Body of pancreas (tissue), 4 donors: ENCODE data around the gene HUS1B. TPM values are rescaled to one million over a fixed set of nuclear protein-coding genes. Genes with fewer than 3 reads are reported as not detected.

Experiments used
- ATAC-seq: fragments of 150-250 bp; one replicate; pipeline ENCODE4 v1.9.1; 2016
- DNase-seq, 4 donors: peaks; one replicate each; pipeline ENCODE4 v3.0.0-alpha.2; 2019
- H3K27ac ChIP-seq, 4 donors: fragments of 200-600 bp; sonication (generic); 1 replicate in 3 of 4; 2 replicates in 1 of 4; pipeline versions ENCODE4 v1.5.1 to v1.6.1; 2016 to 2019; ENCODE audit warnings: mild to moderate bottlenecking in 1 of 4, mixed read lengths in 1 of 4, moderate library complexity in 1 of 4
- H3K27me3 ChIP-seq, 2 donors: fragments of 200-600 bp; sonication (generic); one replicate each; pipeline ENCODE4 v1.6.0; 2016; ENCODE audit warnings: mild to moderate bottlenecking in 1 of 2
- H3K36me3 ChIP-seq, 2 donors: fragments of 200-600 bp; sonication (generic); replicated peaks in 1 of 2; 2 replicates each; pipeline ENCODE4 v1.5.1; 2016; ENCODE audit warnings: low read depth in 2 of 2; ENCODE audit not compliant: insufficient read depth in 1 of 2
- H3K4me1 ChIP-seq: fragments of 200-600 bp; sonication (generic); one replicate; pipeline ENCODE4 v1.6.0; 2016
- H3K4me3 ChIP-seq, 2 donors: fragments of 200-600 bp; sonication (generic); 1 replicate in 1 of 2; 2 replicates in 1 of 2; pipeline ENCODE4 v1.5.1; 2016 to 2019
- H3K9me3 ChIP-seq, 3 donors: fragments of 200-600 bp; sonication (generic); 1 replicate in 2 of 3; 2 replicates in 1 of 3; pipeline ENCODE4 v1.5.1; 2016
- POLR2A ChIP-seq, 3 donors: fragments of 450-650 bp; IDR thresholded peaks; one replicate each; pipeline ENCODE4 v1.6.1; 2016; ENCODE audit warnings: antibody characterized with exemption in 3 of 3, mild to moderate bottlenecking in 2 of 3
- WGBS, 2 donors: methylation state at CpG; one replicate each; pipeline ENCODE4 v1.1.5; 2017; 5-methylcytosine and 5-hydroxymethylcytosine counted together
- intact Hi-C: fragments of 100-400 bp; cut with DNase I; formaldehyde crosslinking; loops from one replicate; pipeline ENCODE4 v1.15.1; 2023
- total RNA-seq, 2 donors: library from RNA; depleted of rRNA; stranded (reverse); fragments of >200 nt; gene quantifications; one replicate each; pipeline ENCODE4 v1.1.0, GENCODE V29; 2016
- TF ChIP-seq, protein P1 (sequence below), 7 experiments: fragments of 450-650 bp in 4 of 7; fragments of 200-600 bp in 3 of 7; sonication (generic) in 3 of 7; IDR thresholded peaks; one replicate each; pipeline ENCODE4 v1.5.1; 2016 to 2019; ENCODE audit warnings: antibody characterized with exemption in 7 of 7

Gene HUS1B
- total RNA-seq, 2 donors from 2014 or later, result 4.4 to 19.1 TPM

DNA sequence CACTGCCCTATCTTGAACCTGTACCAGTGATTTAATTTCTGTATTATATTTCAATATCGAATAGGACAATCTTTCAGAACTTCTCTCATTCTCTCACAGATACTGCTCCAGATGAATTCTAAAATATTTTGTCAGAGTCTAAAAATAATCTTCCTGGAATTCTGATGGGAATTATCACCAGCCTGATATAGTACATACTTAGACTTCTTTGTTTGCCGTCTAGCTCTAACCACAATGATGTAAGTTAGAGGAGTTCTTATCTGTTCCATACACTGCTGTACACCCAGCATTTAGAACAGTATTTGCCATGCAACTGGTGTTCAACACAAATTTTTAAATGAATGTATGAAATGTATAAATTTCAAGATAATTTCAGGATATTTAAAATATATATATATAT, 1.3 kb upstream of the HUS1B start:
- H3K4me3 ChIP-seq, result no peak overlapping the region
- H3K9me3 ChIP-seq, result no peaks in the 10 kb centered on the region
- TF ChIP-seq POLR2A (IDR thresholded peaks at IDR 0.05), result no peak
- 59 to 62% methylated on average over 2 of the region's 2 CpGs for WGBS, 2 donors
- DNase-seq (no peak), ATAC-seq (no peak)
- H3K36me3 ChIP-seq, result no peaks in the 10 kb centered on the region
- no peak overlapping the region for H3K27ac ChIP-seq
- intact Hi-C loops, result no loop called here
- no peaks in the 10 kb centered on the region for H3K4me1 ChIP-seq
- no peaks in the 10 kb centered on the region for H3K27me3 ChIP-seq

DNA sequence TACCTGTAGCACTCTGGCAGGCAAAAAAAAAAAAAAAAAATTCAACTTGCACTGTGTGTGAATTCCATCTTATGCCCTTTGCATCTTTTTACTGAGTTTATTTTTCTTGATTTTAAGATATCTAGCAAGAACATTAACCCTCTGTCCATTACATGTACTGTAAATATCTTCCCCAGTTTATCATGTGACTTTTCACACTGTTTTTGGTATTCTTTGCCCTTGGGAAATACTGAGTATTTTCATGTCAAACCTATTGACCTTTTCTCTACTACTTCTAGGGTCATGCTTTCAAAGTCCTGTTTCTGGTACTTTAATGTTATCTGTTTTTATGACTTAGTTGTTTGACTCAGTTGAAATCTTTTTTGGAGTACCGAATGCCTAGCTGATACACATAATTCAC, 843 bp upstream of the HUS1B start:
- intact Hi-C loops, result no loop called here
- 79 to 81% methylated on average over 1 of the region's 1 CpG for WGBS, 2 donors

DNA sequence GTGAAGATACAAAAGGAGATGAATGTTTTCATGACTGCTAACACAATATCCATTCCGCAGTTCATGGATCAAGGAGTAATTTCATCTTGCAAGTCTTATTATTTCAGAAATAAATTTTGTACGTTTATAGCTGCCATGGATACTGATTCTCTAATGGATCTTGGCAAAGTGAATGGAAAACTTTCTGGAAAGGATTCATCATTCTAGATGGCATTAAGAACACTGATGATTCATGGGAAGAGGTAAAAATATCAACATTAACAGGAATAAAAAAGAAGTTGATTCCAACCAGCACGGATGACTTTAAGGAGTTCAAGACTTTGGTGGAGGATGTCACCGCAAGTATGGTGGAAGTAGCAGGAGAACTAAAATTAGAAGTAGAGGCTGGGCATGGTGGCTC, 2.8 kb downstream of the HUS1B start:
- no peak overlapping the region for H3K27ac ChIP-seq
- intact Hi-C loops, result no loop called here
- H3K4me3 ChIP-seq, result no peak overlapping the region
- ATAC-seq (no peak), DNase-seq (no peak)
- no peaks in the 10 kb centered on the region for H3K4me1 ChIP-seq
- no peaks in the 10 kb centered on the region for H3K36me3 ChIP-seq
- 85 to 87% methylated on average over 4 of the region's 4 CpGs for WGBS, 2 donors
- TF ChIP-seq POLR2A (IDR thresholded peaks at IDR 0.05), result no peak
- TF ChIP-seq, protein P1, sequence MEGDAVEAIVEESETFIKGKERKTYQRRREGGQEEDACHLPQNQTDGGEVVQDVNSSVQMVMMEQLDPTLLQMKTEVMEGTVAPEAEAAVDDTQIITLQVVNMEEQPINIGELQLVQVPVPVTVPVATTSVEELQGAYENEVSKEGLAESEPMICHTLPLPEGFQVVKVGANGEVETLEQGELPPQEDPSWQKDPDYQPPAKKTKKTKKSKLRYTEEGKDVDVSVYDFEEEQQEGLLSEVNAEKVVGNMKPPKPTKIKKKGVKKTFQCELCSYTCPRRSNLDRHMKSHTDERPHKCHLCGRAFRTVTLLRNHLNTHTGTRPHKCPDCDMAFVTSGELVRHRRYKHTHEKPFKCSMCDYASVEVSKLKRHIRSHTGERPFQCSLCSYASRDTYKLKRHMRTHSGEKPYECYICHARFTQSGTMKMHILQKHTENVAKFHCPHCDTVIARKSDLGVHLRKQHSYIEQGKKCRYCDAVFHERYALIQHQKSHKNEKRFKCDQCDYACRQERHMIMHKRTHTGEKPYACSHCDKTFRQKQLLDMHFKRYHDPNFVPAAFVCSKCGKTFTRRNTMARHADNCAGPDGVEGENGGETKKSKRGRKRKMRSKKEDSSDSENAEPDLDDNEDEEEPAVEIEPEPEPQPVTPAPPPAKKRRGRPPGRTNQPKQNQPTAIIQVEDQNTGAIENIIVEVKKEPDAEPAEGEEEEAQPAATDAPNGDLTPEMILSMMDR (IDR thresholded peaks at IDR 0.05), result no peak
- H3K27me3 ChIP-seq, result no peaks in the 10 kb centered on the region
- H3K9me3 ChIP-seq, result no peaks in the 10 kb centered on the region

More for the DNA sequence above, 843 bp upstream of the HUS1B start:
- ATAC-seq (no peak), DNase-seq (no peak)
- no peak overlapping the region for H3K4me3 ChIP-seq
- TF ChIP-seq, protein P1 (IDR thresholded peaks at IDR 0.05), result no peak
- no peak for TF ChIP-seq POLR2A (IDR thresholded peaks at IDR 0.05)
- no peaks in the 10 kb centered on the region for H3K27me3 ChIP-seq
- H3K36me3 ChIP-seq, result no peaks in the 10 kb centered on the region
- no peak overlapping the region for H3K27ac ChIP-seq
- H3K4me1 ChIP-seq, result no peaks in the 10 kb centered on the region
- no peaks in the 10 kb centered on the region for H3K9me3 ChIP-seq

DNA sequence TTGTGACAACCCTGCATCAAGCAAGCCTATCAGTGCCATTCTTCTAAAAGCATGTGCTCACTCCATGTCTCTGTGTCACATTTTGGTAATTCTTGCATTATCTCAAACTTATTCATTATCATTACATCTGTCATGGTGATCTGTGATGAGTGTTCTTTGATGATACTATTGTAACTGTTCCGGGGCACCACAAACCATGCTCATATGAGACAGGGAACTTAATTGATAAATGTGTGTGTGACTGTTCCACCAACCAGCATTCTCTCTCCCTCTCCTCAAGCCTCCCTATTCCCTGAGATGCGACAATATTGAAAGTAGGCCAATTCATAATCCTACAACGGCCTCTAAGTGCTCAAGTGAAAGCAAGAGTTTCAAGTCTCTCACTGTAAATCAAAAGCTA, 4.0 kb downstream of the HUS1B start:
- no peak for TF ChIP-seq POLR2A (IDR thresholded peaks at IDR 0.05)
- TF ChIP-seq, protein P1 (IDR thresholded peaks at IDR 0.05), result no peak
- Histone ChIP-seq H3K9me3 (no peaks in the 10 kb centered on the region), H3K27ac (no peak overlapping the region), H3K4me3 (no peak overlapping the region), H3K4me1 (no peaks in the 10 kb centered on the region), H3K36me3 (no peaks in the 10 kb centered on the region), H3K27me3 (no peaks in the 10 kb centered on the region)
- intact Hi-C loops, result no loop called here
- DNase-seq (no peak), ATAC-seq (no peak)
- WGBS, 2 donors, result 75 to 85% methylated on average over 3 of the region's 3 CpGs

DNA sequence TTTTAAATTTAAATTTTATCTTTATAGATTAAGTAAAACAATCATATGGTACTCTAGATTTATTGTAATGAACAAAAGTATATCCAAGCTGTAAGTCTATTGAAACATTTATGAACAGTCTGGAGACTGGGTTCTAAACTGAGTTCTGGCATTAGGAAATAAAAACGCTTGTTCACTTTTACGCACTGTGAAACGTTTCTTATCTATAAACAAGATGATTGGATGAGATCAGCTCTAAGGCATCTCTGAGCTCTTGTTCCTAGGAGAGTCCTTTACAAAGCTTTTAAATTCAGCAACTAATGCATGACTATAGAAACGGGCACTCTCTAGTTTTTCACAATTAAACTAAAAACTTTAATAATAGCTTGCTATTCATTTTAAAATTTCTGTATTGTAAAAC, 6.8 kb downstream of the HUS1B start:
- H3K27ac ChIP-seq, result no peak overlapping the region
- 77 to 81% methylated on average over 4 of the region's 4 CpGs for WGBS, 2 donors
- no peaks in the 10 kb centered on the region for H3K9me3 ChIP-seq
- ATAC-seq (no peak), DNase-seq (no peak)
- no peaks in the 10 kb centered on the region for H3K27me3 ChIP-seq
- TF ChIP-seq, protein P1 (IDR thresholded peaks at IDR 0.05), result no peak
- no peak for TF ChIP-seq POLR2A (IDR thresholded peaks at IDR 0.05)
- H3K4me1 ChIP-seq, result no peaks in the 10 kb centered on the region
- intact Hi-C loops, result no loop called here
- H3K4me3 ChIP-seq, result no peak overlapping the region
- no peaks in the 10 kb centered on the region for H3K36me3 ChIP-seq
